CD4-positive, alpha-beta T cell treated with Interleukin-4 for 4 hours (primary cell): ENCODE measurements around the gene EEPD1.

Experiments used
- DNase-seq: peaks from one replicate; pipeline ENCODE4 v3.0.0-alpha.2; 2020

Gene EEPD1

DNA sequence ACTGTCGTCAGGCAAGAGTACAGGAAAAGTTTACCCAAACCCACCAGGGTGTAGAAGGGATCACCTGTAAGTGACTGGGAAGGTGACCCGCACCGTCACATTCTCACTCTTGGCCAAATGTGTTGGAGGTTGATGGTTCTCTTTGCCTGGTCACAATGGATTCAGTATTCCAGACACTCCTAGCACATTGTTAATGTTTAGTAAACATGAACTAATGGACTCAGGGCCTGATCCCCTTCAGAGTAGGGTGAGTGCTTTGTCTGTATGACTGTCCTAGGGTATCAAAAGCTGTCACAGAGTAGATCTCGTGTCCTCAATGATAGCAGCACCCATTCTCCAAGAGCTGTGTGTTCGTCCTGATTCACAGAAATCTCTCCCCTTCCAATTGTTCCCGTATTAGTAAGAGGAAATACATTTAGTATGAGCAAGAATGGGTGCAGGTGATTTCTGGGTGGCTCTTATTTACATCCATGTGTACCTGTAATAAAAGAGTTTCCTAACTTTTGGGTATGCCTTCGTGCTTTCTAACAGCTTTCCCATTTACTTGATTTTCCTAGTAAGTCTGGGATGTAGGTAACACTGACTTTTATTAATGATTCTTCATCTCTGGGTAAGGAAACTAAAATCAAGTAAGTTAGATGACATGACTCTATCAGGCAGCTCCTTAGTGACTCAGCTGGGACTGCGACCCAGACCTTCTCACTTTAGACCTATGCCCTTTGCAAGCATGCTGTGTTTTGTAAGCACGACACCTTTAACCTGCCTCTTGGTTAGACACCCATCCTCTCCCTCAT is 4.7 kb downstream of the EEPD1 start:
- DNase-seq = no peak

DNA sequence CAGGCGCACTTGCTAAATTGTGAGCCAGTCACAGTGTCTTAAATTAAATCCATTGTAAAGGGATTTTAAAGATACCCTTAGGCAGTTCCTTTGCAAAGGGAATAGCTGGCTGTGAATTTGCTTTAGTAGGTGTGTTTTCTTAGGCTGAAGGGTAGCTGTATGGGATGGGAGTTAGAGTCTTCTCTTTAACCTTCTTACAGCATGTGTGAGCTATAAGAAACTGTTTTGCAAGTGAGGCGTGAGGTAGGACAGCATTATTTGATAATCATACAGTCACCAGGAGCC is 5.2 kb downstream of the EEPD1 start:
- DNase-seq = no peak

DNA sequence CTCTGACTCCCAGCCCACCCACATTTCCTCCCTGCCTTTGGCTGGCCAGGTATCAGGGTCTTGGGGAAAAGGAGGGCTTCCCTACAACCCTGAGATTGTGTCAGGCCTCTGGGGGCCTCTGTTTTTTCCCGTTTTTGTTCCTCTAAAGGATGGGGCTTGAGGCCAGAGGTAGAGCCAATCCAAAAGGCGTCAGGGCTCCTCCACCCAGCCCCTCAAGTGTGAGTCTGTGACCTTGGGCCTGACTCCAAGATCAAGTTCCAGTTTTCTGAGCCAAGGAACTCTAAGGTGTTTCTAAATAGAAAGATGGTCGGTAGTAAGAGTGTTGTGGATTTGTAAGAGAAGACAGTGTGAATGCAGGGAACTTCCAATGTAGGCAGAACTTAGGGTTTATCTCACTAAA is 6.6 kb downstream of the EEPD1 start:
- no peak for DNase-seq

DNA sequence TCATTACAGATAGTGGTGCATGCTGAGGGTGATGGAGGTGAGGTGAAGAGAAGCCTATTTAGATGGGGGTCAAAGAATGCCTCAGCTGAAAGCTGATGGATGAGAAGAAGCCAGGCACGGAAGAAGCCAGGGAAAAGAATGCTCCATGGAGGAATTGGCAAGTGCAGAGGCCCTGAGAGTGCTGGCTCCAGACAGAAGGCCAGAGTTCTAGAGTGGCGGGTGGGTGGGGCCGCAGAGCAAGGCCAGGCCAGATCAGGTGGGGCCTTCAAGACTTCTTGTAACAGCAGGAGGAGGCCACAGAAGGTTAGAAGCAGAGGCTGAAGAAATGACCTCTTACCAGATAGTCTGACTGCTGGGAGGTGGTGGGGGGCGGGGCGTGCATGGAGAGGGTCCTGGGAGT is 7.3 kb downstream of the EEPD1 start:
- no peak for DNase-seq

DNA sequence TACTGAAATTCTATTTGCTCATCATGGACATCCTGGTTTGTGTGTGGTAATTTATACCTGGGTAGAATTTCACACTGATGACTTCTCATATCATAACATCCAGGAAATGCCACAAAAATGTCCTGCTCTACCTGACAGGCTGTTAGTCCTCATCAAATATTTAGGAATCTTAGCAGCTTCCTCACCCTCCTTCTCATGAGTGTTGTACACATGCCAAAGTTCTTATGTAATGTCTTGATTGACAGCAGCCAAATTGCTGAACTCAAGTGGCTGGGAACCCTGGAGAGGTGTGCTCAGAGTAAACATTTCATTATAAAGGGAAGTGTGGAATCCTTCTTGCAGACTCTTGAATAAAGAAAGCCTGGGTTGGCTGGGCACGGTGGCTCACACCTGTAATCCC is 8.9 kb downstream of the EEPD1 start:
- no peak for DNase-seq

DNA sequence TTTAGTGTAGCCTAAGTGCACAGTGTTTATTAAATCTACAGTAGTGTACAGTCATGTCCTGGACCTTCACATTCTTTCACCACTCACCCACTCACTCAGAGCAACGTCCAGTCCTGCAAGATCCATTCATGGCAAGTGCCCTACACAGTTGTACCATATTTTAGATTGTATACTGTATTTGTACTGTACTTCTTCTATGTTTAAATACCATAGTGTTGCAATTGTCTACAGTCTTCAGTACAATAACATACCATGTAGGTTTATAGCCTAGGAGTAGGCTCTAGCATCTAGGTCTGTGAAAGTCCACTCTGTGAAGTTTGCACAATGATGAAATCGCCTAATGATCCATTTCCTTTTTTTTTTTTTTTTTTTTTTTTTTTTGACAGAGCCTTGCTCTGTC is 12.0 kb downstream of the EEPD1 start:
- DNase-seq = no peak

DNA sequence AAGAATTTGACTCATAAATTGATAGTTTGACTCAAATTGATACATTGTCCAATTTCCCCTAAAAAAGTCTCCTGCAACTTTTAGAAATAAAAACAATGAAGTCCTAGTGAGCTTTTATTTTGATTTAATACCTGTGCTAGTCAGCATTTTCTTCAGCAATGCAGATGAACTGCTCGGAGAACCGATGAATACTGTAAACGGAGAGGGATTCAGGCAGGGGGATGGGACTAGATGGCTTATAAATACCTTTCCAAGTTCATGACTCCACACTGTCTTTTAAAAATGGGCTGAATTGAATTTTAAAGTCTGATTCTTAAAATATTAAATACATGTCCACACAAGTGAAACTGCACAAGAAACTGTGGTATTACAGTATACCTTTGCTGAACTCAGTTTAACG is 12.7 kb downstream of the EEPD1 start:
- no peak for DNase-seq

DNA sequence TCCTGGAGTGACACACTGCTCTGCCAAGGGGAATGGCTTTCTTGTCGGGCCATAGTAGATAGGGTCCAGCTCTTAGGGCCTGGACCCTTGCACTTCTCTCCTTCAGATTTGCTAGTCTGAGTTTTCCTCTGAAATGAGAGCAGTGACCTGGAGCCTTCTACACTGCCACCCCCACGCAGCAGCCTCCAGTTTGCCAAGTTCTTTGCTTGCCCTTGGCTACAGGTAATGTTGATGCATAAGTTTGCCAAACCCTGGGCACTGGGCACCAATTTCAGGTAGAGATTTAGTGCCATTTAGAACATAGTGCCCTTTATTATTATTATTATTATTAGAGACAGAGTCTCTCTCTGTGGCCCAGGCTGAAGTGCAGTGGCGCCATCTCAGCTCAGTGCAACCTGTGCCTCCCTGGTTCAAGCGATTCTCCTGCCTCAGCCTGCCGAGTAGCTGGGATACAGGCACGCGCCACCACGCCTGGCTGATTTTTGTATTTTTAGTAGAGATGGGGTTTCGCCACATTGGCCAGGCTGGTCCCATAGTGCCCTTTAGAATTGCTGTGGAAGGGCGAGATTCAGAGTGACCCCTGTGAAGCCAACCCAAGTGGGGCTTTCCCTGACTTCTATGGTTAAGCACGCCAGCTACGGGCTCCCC is 14.5 kb downstream of the EEPD1 start:
- DNase-seq = no peak

DNA sequence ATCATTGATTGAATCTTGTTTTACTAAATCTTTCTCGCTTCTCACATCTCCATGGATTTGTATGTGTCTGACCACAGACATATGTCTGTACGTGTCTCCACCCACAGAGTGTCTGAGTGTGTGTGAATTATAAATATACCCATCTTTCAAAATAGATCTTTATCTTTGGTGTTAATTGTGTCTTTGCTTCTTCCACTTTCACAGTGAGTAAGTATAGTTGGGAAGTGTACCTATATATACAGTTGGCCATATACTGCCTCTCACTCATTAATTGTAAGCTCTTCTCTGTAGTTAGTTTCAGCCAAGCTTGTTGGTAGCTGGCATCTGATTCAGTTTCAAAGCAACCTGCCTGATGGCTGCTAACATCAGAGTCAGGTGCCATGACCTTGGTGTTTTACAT is 18.4 kb downstream of the EEPD1 start:
- DNase-seq = no peak

DNA sequence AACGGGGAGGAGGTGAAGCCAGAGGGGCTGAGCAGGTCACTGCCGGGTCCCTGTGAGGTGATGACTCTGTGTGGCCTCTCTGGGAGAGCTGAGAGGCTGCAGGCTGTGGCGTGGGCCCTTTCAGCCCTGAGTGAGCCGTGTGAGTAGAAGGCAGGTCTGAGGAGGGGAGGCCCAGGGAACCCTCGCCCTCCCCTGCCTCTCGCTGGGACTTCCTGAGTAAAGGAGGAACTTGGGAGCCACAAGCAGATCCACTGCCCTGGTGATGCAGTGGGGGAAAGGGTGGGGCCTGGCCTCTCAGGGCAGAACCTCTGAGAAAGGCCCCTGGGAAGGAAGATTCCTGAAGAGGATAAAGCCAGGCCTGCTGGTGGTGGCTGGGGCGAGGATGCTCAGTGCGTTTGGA is 22.8 kb downstream of the EEPD1 start:
- no peak for DNase-seq

DNA sequence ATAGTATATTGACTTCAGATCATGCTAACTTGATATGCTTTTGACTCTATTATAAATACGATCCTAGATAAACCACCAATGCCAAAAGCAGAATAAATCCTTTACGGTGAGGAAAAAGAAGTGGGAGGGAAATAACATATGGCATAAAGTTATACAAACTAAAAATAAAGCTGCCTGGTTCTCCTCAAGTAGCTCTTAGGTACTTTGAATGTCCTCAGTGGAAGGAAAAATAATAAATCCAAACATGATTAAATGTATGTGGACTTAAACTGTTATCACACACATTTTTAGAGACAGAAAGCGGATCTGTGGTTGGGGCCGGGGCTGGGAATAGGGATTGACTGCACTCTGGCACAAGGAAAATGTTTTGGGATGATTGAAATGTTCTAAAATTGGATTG is 23.6 kb downstream of the EEPD1 start:
- DNase-seq = no peak

DNA sequence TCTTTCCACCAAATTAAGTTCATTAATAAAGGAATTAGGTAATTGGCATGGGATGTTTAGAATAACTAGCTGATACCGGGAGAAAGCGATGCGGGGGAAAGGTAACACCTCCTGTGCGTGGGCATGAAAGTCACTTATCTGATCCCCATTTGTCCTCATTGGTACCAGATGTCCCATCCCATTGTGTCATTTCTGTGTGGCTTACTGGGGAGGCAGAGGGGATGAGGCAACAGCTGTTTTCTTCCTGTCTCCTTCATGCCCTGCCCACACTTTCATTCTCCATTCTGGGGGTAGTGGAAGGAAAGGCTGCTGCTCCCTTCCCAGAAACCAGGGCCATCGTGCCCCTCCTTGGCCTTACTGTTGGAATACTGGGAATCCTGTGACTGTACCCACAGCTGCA is 27.1 kb downstream of the EEPD1 start:
- DNase-seq = no peak

DNA sequence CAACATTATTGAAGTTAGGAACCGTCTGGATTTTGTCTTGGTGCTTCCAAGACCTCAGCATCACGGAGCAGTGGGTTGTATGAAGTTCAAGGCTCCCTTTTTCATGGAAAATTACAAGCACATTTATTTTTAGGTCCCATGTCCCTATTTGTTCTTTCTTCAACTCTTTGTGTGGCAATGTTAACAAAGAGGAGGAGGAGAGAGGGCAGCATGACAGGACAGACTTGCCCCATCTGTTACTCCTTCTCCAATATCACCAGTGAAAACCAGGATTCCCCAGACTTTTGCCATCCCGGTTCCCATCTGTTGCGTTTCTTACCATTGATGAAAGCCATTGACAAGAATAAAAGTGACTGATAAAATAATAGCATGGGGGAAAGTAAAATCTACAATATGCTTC is 28.6 kb downstream of the EEPD1 start:
- DNase-seq = no peak

DNA sequence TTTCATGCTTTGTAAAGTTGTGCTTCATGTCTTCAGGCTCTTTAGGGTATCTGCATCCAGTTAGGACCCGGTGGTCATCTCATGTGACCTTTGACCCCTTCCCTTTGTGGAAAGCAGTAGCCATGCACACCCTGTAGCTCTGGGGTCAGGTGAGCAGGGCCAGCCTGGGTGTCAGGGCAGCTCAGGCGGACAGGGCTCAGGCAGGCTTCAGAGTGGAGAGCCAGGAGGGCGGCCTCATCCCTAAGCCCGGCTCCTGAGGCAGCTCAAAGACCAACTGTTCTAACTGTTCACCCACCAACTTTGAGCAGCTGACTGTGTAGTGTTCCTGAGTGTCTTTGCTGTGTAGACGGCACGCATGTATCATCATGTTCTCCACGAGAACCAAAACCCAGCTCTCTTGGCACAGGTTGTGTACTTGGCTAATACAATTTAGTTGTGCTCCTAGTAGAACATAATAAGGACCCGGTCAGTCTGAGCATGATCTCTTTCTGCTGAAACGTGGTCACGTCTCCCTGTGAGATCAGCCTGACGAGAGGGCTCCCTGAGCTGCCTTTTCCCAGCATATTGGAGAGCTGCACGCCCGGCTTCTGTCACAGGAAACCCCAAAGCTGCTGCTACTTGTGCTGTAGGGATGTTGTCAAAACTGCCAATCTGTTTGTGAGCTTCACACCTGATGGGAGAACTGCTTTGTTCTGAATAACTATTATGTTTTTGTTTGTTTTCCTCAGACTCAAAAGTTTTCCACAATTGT is 30.0 kb downstream of the EEPD1 start:
- DNase-seq = no peak

DNA sequence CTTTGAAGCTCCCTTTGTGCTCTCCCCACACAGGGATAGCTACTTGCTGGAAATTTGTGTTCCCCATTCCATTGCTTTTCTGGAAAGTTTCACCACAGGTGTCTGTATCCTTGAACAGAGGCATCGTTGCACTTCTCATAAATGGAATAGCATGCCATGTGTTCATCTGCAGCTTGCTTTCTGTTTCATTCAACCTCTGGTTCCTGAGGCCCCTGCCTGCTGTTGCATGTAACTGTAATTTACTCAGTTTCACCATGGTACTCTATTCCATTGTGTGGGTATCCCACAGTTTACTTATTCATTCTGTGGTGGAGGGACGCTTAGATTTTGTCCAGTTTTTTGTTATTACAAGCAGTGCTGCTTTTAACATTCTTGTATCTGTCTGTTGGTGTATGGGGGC is 32.0 kb downstream of the EEPD1 start:
- no peak for DNase-seq

DNA sequence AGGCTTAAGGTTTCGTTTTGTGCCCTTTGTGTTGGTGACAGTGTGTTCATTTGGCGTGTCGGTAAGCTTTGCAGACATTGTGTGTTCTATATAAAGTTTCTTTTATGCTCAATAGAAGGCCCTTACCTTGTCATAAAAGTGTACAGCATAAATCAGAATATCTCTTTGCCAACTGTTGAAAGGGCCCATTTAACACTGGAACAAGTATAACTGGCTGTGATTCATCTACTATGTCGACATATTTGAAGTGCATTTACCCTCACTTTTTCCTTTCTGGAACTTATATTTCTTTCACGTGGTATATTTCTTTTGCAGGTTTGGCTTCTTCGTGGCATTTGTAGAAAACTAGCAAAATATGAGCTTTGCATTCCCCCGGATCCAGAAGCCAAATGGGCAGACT is 32.7 kb downstream of the EEPD1 start:
- DNase-seq = no peak

DNA sequence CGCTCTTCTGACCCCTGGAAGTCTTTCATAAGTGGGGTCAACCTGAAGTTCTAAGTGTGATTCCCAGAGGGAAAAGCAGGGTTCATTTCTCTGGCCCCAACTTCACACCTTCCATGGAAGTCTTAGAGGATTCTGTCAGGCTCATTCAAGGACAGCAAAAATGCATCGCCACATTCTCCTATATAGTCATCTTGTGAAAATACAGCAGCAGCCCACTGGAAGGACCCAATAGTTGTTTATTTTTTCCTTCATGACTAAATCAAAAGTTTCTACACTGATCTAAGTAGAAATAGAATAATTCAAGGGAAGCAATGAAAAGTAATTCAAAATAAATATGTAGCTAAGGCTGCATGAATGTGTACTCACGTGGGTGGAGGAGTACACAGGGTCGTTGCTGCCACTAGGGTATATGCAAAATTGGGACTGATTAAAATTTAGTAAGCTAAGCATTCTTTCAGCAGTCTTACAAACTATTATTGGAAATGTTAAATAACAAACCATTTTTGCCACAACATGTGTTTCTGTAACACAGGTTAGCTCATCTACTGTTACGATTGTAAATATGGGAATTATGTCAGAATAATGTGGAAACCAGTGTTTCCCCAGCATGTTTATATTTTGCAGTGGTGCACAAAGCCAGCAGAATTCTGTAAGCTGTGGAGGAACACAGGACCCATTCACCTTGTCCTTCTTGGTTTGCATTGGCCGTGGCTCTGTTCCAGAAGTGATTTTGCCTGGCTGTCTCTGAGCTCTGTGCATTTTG is 33.5 kb downstream of the EEPD1 start:
- DNase-seq = no peak

DNA sequence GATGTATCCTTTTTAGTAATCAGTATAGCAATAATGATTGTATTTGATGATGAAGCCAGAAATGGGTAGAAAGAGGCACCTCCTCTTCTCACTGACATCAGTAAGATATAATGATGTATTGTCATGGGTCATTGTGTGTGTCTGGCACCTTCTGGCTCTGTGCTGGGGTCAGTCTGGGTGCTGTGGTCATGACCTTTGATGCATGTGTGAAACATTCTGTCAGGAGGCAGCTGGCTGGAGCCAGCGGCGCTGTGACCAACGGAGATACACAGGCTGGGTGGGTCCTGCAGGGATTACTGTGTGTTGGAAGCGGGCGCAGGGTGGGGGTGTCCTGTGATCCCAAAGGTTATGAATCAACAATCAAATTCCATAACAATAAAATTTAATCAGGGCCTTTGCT is 35.2 kb downstream of the EEPD1 start:
- no peak for DNase-seq

DNA sequence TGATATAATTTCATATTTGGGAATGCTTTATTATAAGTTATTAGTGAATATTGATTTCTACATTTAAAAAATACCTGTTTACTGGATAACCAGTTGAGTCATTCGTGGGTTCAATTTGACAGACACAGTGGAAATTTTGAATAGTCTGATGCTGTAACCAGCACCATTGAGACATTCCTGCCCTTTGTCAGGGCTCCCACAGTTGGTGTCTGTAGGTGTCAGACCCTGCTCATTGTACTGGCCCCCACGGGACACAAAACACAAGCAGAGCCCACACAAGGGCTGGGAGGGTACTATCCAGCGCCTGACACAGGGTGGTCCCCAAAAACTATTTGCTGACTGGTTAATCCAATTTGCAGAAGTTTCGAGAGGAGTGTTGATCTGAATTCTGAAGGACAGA is 35.9 kb downstream of the EEPD1 start:
- DNase-seq = no peak

DNA sequence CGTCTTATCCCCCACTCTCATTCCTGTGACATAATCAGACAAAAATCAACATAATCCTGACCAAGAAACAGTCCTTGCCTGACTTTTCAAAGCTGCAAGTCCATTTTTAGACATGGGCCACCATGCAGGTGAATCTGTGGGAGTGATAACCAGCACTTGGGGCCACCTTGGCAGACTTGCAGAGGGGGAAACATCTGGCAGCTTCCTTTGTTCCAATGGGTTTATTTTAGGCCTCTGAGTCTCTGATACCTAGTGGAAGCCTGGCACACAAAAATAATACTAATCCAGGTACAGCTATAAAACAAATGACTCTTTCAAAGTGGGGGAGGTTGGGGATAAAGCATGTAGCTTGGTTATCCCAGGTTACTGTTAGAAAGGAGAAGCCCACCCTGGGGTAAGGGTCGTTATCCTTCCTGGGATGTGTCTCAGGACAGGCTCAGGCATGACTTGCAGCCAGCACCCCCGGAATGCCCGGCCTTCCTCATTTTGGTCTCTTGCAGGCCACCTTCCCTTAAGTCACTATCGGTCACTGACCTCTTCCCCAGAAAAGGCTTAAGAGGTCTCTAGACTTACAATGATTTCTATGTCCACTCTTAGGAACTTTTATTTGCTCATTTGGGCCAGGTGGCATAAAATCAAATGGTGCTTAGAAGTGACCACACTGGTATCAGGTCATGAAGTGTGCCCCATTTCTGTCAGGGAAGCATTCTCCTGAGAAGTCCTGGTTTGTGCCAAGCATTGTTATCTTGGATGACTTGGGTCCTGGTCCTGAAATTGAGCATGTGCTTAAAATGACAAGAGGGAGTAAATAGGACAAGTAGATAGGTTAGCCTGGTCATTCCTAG is 37.6 kb downstream of the EEPD1 start:
- DNase-seq = no peak

DNA sequence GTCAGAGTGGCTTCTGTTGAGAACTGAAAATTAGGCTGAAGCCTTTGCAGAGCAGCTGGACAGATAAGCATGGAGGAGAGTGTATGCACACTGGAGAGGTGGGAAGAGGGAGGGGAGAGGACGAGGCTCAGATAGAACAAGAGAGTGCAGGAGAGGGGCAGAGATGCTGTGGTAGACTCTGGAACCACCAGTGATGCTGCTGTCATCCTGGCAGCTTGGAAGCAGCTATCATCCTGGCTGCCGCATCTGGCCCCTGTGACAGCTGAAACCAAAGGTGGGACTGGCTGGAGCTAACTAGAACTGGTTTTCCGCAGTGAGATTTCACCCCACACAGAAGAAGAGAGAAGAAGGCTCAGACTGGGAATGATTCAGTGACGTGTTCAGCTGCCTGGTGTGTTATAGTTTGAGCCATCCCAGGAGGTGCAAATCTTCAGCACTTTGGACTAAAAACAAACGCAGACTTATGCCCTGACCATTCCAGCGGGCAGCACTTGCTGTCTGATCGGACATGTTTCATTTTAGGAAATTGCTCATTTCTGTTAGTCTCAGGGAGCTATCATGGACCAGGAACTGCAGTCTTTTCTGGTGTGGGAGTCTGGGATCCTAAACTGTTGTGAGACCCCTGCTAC is 38.4 kb downstream of the EEPD1 start:
- no peak for DNase-seq
